ENCODE data around the gene DMTF1.
"Not testable (repeated sequence)": the region's sequence is repeated elsewhere in the genome, so short reads cannot be mapped to it uniquely, and the experiment has no call there.

DMTF1 gene

GRCh38 chr7:87231711-87232110, 79.5 kb downstream of the DMTF1 start:
- no peak for DNase-seq

- DNase-seq, result no peak
Observed at GRCh38 chr7:87234949-87235348, 82.7 kb downstream of the DMTF1 start.

- DNase-seq, result not testable (repeated sequence)
Observed at GRCh38 chr7:87238464-87239051, 86.3 kb downstream of the DMTF1 start.

DNA sequence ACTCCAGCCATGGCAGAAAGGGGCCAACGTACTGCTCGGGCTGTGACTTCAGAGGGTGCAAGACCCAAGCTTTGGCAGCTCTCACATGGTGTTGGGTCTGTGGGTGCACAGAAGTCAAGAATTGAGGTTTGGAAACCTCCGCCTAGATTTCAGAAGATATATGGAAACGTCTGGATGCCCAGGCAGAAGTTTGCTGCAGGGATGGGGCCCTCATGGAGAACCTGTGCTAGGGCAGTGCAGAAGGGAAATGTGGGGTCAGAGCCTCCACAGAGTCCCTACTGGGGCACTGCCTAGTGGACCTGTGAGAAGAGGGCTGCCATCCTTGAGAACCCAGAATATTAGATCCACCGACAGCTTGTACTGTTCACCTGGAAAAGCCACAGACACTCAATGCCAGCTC, 93.4 kb downstream of the DMTF1 start:
- DNase-seq, result not testable (repeated sequence)

Data from activated CD8-positive, alpha-beta memory T cell treated with anti-CD3 and anti-CD28 coated beads, Interleukin-2, amount 50 U/mL, for 4 hours (primary cell).